Measurements from ENCODE around the gene CPXM1.

Gene CPXM1

DNA sequence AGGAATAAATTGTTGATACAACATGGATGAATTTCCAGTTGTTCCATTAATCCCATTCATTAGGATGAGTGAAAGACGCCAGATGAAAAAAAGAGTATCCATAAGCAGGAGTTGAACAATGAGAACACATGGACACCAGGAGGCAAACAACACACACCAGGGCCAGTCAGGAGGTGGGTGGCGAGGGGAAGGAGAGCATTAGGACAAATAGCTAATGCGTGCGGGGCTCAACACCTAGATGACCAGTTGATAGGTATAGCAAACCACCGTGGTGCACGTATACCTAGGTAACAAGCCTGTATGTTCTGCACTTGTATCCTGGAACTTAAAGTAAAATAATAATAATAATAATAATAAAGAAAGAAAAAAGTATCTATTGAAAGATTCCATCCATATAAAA is 28.9 kb upstream of the CPXM1 start:
- Histone ChIP-seq H3K27me3 (ENCODE audit: low read length) (no peaks in the 10 kb centered on the region), H3K4me3 (ENCODE audit: insufficient read depth, low read length, poor library complexity, severe bottlenecking) (no peak overlapping the region), H3K9me3 (ENCODE audit: insufficient read depth, low read length) (no peaks in the 10 kb centered on the region)

DNA sequence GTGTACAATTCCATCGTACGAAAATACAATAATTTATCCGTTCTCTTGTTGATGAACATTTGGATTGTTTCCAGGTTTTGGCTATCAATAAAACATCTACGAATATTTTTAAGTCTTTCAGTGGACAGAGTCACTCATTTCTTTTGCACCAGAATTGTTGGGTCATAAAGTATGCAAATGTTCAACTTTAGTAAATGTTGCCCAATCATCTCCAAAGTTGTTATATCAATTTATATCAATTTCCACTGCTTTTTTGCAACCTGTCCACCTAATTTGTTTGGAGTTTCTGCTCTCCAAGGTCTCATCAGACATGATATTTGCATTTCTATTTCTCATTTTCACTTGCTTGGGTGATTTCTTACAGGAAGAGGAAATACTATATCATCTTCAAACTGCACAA is 26.2 kb upstream of the CPXM1 start:
- no peaks in the 10 kb centered on the region for H3F3A ChIP-seq (ENCODE audit: insufficient read depth)
- no peaks in the 10 kb centered on the region for H3K9me3 ChIP-seq (ENCODE audit: insufficient read depth, low read length)
- no peaks in the 10 kb centered on the region for H3K36me3 ChIP-seq (ENCODE audit: low read length)
- H3K9ac ChIP-seq (ENCODE audit: low read length): no peak overlapping the region
- H3K79me2 ChIP-seq (ENCODE audit: insufficient read depth, low read length): no peaks in the 10 kb centered on the region
- no peak overlapping the region for H2AFZ ChIP-seq (ENCODE audit: low read depth, low read length, severe bottlenecking)
- no peak overlapping the region for H3K27ac ChIP-seq (ENCODE audit: low read depth, low read length)
- no peak for TF ChIP-seq EZH2phosphoT487 (conservative IDR thresholded peaks at IDR 0.05; ENCODE audit: low read length)
- TF ChIP-seq, protein P1, sequence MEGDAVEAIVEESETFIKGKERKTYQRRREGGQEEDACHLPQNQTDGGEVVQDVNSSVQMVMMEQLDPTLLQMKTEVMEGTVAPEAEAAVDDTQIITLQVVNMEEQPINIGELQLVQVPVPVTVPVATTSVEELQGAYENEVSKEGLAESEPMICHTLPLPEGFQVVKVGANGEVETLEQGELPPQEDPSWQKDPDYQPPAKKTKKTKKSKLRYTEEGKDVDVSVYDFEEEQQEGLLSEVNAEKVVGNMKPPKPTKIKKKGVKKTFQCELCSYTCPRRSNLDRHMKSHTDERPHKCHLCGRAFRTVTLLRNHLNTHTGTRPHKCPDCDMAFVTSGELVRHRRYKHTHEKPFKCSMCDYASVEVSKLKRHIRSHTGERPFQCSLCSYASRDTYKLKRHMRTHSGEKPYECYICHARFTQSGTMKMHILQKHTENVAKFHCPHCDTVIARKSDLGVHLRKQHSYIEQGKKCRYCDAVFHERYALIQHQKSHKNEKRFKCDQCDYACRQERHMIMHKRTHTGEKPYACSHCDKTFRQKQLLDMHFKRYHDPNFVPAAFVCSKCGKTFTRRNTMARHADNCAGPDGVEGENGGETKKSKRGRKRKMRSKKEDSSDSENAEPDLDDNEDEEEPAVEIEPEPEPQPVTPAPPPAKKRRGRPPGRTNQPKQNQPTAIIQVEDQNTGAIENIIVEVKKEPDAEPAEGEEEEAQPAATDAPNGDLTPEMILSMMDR (IDR thresholded peaks at IDR 0.05; ENCODE audit: insufficient read depth, low read length, poor library complexity, severe bottlenecking): no peak
- no peak overlapping the region for H3K4me3 ChIP-seq (ENCODE audit: insufficient read depth, low read length, poor library complexity, severe bottlenecking)
- H3K9me2 ChIP-seq (replicated peaks; ENCODE audit: insufficient read depth, low read length): no peaks in the 10 kb centered on the region
- H3K27me3 ChIP-seq (ENCODE audit: low read length): no peaks in the 10 kb centered on the region
- H4K20me1 ChIP-seq (ENCODE audit: low read depth, low read length): no peaks in the 10 kb centered on the region
- no peak overlapping the region for H3K4me2 ChIP-seq (ENCODE audit: low read depth, low read length, poor library complexity, severe bottlenecking)

More for the DNA sequence above, 28.9 kb upstream of the CPXM1 start:
- Histone ChIP-seq H3F3A (ENCODE audit: insufficient read depth) (no peaks in the 10 kb centered on the region), H2AFZ (ENCODE audit: low read depth, low read length, severe bottlenecking) (no peak overlapping the region), H3K79me2 (ENCODE audit: insufficient read depth, low read length) (no peaks in the 10 kb centered on the region), H3K36me3 (ENCODE audit: low read length) (no peaks in the 10 kb centered on the region), H4K20me1 (ENCODE audit: low read depth, low read length) (no peaks in the 10 kb centered on the region), H3K9me2 (replicated peaks; ENCODE audit: insufficient read depth, low read length) (no peaks in the 10 kb centered on the region), H3K4me2 (ENCODE audit: low read depth, low read length, poor library complexity, severe bottlenecking) (no peak overlapping the region), H3K9ac (ENCODE audit: low read length) (no peak overlapping the region), H3K27ac (ENCODE audit: low read depth, low read length) (no peak overlapping the region)
- TF ChIP-seq, protein P1 (IDR thresholded peaks at IDR 0.05; ENCODE audit: insufficient read depth, low read length, poor library complexity, severe bottlenecking): no peak
- TF ChIP-seq EZH2phosphoT487 (conservative IDR thresholded peaks at IDR 0.05; ENCODE audit: low read length): no peak

DNA sequence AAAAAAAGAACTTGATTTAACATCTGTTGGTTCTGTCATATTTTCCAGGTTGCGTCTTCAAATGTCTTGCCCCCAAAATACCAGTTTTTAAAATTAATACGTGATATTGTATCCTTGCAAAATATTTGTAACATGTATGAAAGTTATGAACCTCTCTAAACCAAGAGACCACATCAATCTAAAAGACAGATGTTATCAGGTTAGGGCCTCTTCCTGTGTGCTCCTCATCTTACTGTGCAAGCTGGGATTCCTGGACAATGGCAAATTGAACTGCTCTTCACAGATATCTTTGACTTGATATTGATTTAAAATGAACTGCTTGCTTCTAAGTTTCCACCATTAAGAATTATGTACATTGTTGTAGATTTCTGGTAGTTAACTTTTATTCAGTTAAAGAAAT is 25.3 kb upstream of the CPXM1 start:
- no peak overlapping the region for H3K4me3 ChIP-seq (ENCODE audit: insufficient read depth, low read length, poor library complexity, severe bottlenecking)
- no peaks in the 10 kb centered on the region for H3K27me3 ChIP-seq (ENCODE audit: low read length)
- H3K79me2 ChIP-seq (ENCODE audit: insufficient read depth, low read length): no peaks in the 10 kb centered on the region
- H3F3A ChIP-seq (ENCODE audit: insufficient read depth): no peaks in the 10 kb centered on the region
- no peaks in the 10 kb centered on the region for H3K36me3 ChIP-seq (ENCODE audit: low read length)
- H3K9ac ChIP-seq (ENCODE audit: low read length): no peak overlapping the region
- H4K20me1 ChIP-seq (ENCODE audit: low read depth, low read length): no peaks in the 10 kb centered on the region
- H2AFZ ChIP-seq (ENCODE audit: low read depth, low read length, severe bottlenecking): no peak overlapping the region
- TF ChIP-seq, protein P1 (IDR thresholded peaks at IDR 0.05; ENCODE audit: insufficient read depth, low read length, poor library complexity, severe bottlenecking): no peak
- no peak for TF ChIP-seq EZH2phosphoT487 (conservative IDR thresholded peaks at IDR 0.05; ENCODE audit: low read length)
- H3K9me2 ChIP-seq (replicated peaks; ENCODE audit: insufficient read depth, low read length): no peaks in the 10 kb centered on the region
- H3K4me2 ChIP-seq (ENCODE audit: low read depth, low read length, poor library complexity, severe bottlenecking): no peak overlapping the region
- no peak overlapping the region for H3K27ac ChIP-seq (ENCODE audit: low read depth, low read length)
- no peaks in the 10 kb centered on the region for H3K9me3 ChIP-seq (ENCODE audit: insufficient read depth, low read length)
